Measurements from ENCODE around the gene WDR59.

WDR59 gene

GRCh38 chr16:74902161-74902560 lies 82.8 kb downstream of the WDR59 start:
- no peaks in the 10 kb centered on the region for H3K27me3 ChIP-seq
- H3K4me3 ChIP-seq = no peak overlapping the region
- H4K20me1 ChIP-seq = no peaks in the 10 kb centered on the region
- H3K9me3 ChIP-seq (replicated peaks in 1 of 11) = peaks cover 13 to 17% (median 16%) of the 10 kb centered on the region in 11 experiments
- no peak overlapping the region for H3K9ac ChIP-seq
- no peak for TF ChIP-seq Cebpa-rat (IDR thresholded peaks at IDR 0.05)
- H3K36me3 ChIP-seq = peaks cover 65 to 96% (median 83%) of the 10 kb centered on the region in 11 experiments
- no peak overlapping the region for H3K4me2 ChIP-seq
- peaks cover 0 to 3% (median 0%) of the 10 kb centered on the region in 10 experiments; a peak in 1 of 20 replicates for H3K4me1 ChIP-seq
- H3K27ac ChIP-seq = no peak overlapping the region

DNA sequence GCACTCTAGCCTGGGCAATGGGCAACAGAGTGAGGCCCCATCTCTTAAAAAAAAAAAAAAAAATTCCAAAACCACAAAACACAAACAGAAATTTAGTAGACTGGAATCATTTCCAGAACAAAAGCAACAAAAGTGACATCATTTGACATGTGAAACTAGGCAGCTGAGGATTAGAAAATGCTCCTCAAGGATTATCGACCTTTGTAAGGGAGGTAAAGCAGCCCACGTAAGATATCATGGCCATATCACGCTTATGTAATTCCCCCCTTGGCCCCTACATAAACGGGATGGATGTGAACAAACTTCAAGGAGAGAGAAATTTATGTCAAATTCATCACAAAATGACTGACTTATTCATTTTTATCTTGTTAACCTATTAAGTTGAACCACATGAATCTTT lies 83.3 kb downstream of the WDR59 start:
- no peak for TF ChIP-seq Cebpa-rat (IDR thresholded peaks at IDR 0.05)
- Histone ChIP-seq H3K9me3 (replicated peaks in 1 of 11) (peaks cover 8 to 11% (median 10%) of the 10 kb centered on the region in 11 experiments; a peak in 21 of 22 replicates), H4K20me1 (no peaks in the 10 kb centered on the region), H3K27me3 (no peaks in the 10 kb centered on the region), H3K4me3 (no peak overlapping the region), H3K4me2 (no peak overlapping the region), H3K27ac (no peak overlapping the region), H3K4me1 (peaks cover 0 to 4% (median 0%) of the 10 kb centered on the region in 10 experiments; a peak in 1 of 20 replicates), H3K9ac (no peak overlapping the region), H3K36me3 (peaks cover 60 to 96% (median 81%) of the 10 kb centered on the region in 11 experiments)

DNA sequence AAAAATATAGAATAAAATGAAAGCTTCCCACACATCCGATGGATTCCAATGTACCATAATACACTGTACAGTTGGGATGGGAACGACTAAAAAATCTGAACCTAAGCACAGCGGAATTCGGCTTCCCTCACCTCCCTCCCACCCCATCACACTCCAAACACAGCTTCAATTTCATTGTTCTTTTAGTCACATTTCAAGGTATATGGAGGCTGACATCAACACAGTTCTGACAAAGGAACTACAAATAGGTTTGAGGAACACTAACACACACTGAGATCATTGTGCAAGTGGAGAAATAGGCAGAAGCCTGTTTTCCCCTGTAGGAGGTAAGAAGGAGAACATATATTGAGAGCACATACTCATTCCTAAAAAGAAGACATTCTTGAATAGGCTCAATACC lies 85.1 kb downstream of the WDR59 start:
- Histone ChIP-seq H3K36me3 (peaks cover 61 to 97% (median 84%) of the 10 kb centered on the region in 11 experiments), H3K9ac (no peak overlapping the region), H3K4me2 (no peak overlapping the region), H3K4me3 (no peak overlapping the region), H4K20me1 (no peaks in the 10 kb centered on the region), H3K27me3 (no peaks in the 10 kb centered on the region), H3K4me1 (peaks cover 0 to 4% (median 0%) of the 10 kb centered on the region in 10 experiments; a peak in 1 of 20 replicates), H3K27ac (no peak overlapping the region), H3K9me3 (replicated peaks in 1 of 11) (no peaks in the 10 kb centered on the region)
- TF ChIP-seq Cebpa-rat (IDR thresholded peaks at IDR 0.05) = no peak

DNA sequence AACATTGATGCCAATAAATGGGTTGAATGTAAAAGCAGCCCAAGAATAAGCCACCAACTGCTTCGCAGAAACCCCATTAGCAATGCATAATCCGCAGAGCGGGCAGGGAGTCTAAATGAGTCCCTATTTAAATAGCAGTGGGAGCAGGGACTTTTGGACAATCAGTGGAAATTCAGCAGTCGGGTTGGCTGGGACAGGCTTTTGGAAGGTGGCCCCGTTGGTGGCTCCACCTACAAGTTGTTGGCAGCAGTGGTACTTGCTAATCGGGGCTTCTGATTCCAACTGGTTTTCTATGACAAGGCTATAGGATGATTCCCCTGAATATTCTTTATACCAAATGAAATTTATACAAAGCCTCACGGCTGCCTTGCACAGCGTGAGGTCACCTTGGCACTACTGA lies 86.3 kb downstream of the WDR59 start:
- TF ChIP-seq Cebpa-rat (IDR thresholded peaks at IDR 0.05) = no peak
- H3K36me3 ChIP-seq = peaks cover 66 to 97% (median 87%) of the 10 kb centered on the region in 11 experiments

DNA sequence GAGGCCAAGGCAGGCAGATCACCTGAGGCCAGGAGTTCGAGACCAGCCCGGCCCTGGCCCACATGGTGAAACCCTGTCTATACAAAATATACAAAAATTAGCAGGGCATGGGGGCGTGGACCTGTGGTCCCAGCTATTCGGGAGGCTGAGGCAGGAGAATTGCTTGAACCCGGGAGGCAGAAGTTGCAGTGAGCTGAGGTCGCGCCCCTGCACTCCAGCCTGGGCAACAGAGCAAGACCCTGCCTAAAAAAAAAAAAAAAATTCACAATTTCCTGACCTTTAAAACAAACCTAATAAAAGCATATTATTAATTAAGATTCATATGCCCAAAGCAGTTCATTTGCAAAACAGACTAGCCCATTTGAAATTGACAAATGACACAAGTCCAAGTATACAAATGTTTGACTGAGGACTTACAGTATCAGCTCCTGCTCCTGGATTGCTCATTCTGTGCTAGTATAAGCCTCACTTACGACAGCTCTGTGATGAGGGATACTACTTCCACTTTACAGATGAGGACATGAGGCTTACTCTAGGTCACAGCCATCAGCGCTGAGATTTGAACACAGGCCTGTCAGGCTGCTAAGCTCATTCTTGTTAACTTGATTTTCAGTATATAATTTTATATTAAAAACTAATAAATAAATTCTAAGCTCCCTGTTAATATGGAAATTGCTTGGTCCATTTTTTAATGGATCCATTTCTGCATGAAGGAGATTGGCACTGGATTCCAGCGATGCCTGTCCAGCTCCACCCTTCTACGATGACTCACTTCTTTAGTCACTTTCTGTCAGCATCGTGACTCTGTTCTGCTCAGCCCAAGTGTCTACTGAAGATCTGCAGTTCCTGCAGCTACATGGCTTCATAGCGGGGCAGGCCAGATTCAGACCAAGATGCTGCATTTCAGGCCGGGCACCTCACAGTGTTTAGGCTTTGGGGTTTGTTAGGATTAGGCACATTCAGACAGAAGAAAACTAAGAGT lies 88.2 kb downstream of the WDR59 start:
- Histone ChIP-seq H3K27ac (no peak overlapping the region), H3K27me3 (no peaks in the 10 kb centered on the region), H3K36me3 (peaks cover 68 to 97% (median 88%) of the 10 kb centered on the region in 11 experiments), H3K4me1 (peaks cover 0 to 4% (median 0%) of the 10 kb centered on the region in 10 experiments; a peak in 1 of 20 replicates), H3K4me2 (no peak overlapping the region), H3K4me3 (no peak overlapping the region), H3K9me3 (replicated peaks in 1 of 11) (no peaks in the 10 kb centered on the region), H4K20me1 (no peaks in the 10 kb centered on the region), H3K9ac (no peak overlapping the region)
- no peak for TF ChIP-seq Cebpa-rat (IDR thresholded peaks at IDR 0.05)

More for the DNA sequence above, 86.3 kb downstream of the WDR59 start:
- Histone ChIP-seq H3K27me3 (no peaks in the 10 kb centered on the region), H3K4me2 (no peak overlapping the region), H3K9ac (no peak overlapping the region), H3K9me3 (replicated peaks in 1 of 11) (no peaks in the 10 kb centered on the region), H3K4me1 (peaks cover 0 to 4% (median 0%) of the 10 kb centered on the region in 10 experiments; a peak in 1 of 20 replicates), H4K20me1 (no peaks in the 10 kb centered on the region), H3K27ac (no peak overlapping the region), H3K4me3 (no peak overlapping the region)

GRCh38 chr16:74893541-74893940 lies 91.4 kb downstream of the WDR59 start:
- peaks cover 0 to 5% (median 3%) of the 10 kb centered on the region in 10 experiments; a peak in 14 of 20 replicates for H3K4me1 ChIP-seq
- no peaks in the 10 kb centered on the region for H4K20me1 ChIP-seq
- no peak overlapping the region for H3K27ac ChIP-seq
- no peak overlapping the region for H3K4me2 ChIP-seq
- peaks cover 68 to 99% (median 84%) of the 10 kb centered on the region in 11 experiments for H3K36me3 ChIP-seq
- no peak overlapping the region for H3K9ac ChIP-seq
- no peak overlapping the region for H3K4me3 ChIP-seq
- no peaks in the 10 kb centered on the region for H3K9me3 ChIP-seq (replicated peaks in 1 of 11)
- no peak for TF ChIP-seq Cebpa-rat (IDR thresholded peaks at IDR 0.05)
- no peaks in the 10 kb centered on the region for H3K27me3 ChIP-seq

DNA sequence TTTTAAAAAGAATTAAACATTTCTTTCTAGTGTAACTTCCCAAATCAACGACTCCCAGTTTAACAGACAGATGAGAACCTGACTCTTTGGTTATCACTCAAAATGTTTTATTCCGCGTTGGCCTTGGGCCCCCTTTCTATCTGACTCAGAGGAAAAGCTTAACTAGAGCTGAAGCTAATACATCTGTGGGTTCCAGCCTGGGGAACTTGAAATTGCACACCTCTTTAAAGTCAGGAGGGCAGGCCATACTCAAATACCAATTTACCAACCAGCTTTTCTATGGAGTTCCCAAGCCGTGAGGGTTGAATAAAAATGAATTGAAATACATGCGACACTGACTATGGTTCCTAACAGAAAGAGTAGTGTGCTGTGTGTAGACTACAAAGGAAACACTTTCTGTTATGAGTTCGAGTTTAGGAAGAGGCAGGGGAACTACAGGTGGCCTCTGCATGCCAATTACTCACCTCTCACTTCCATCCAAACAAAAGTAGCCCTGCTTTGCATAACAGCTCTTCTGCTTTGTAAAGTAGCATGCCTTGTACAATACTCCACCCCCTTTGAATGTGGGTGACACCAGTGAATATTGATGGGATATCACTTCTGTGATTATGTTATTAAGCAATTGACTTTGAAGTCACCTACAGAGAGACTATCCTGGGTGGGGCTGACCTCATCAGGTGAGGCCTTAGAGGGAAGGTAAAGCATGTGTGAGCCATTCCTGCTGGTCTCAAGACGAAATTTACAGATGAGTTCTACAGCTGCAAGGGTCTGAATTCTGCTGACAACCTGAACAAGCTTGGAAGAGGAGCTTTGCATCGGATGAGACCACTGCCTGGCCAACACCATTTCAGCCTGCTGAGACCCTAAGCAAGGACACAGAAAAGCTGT lies 92.1 kb downstream of the WDR59 start:
- H3K4me1 ChIP-seq = peaks cover 0 to 11% (median 6%) of the 10 kb centered on the region in 10 experiments; a peak in 14 of 20 replicates
- no peak overlapping the region for H3K4me2 ChIP-seq
- peaks cover 71 to 100% (median 86%) of the 10 kb centered on the region in 11 experiments for H3K36me3 ChIP-seq
- no peak overlapping the region for H3K27ac ChIP-seq
- no peak for TF ChIP-seq Cebpa-rat (IDR thresholded peaks at IDR 0.05)
- H3K9me3 ChIP-seq (replicated peaks in 1 of 11) = no peaks in the 10 kb centered on the region
- no peak overlapping the region for H3K4me3 ChIP-seq
- no peaks in the 10 kb centered on the region for H4K20me1 ChIP-seq
- no peaks in the 10 kb centered on the region for H3K27me3 ChIP-seq
- H3K9ac ChIP-seq = no peak overlapping the region

DNA sequence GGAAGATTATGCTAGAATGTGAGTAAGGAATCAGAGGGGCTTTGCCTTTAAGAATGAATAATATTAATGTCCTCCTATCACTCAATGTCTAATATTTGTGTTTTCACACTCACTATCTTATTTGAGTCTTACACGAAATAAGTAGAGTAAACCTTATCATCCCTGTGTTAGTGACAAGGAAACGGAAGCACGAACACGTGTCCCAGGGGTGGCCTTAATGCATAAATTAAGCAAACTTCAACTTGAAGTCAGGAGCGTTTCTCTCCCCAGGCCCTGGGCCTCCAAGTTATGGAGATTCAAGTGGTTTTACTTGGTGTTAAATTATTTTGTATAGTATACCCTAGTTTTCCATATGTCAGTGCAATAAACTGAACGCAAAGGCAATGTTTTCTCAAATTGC lies 96.0 kb downstream of the WDR59 start:
- Histone ChIP-seq H3K4me3 (no peak overlapping the region), H3K9ac (no peak overlapping the region), H4K20me1 (no peaks in the 10 kb centered on the region), H3K27me3 (no peaks in the 10 kb centered on the region), H3K27ac (no peak overlapping the region), H3K9me3 (replicated peaks in 1 of 11) (no peaks in the 10 kb centered on the region), H3K36me3 (peaks cover 91 to 100% (median 99%) of the 10 kb centered on the region in 11 experiments), H3K4me1 (peaks cover 0 to 11% (median 6%) of the 10 kb centered on the region in 10 experiments; a peak in 13 of 20 replicates), H3K4me2 (peak overlapping the region in 3 of 11 experiments; percentile 16 to 40 (median 20); a peak in 3 of 22 replicates)
- TF ChIP-seq Cebpa-rat (IDR thresholded peaks at IDR 0.05) = no peak
